Loucy (cell line): ENCODE results near the gene TEX55.
A peak's percentile ranks its signal among the peaks of the same experiment; 100 is the strongest.
"Not testable (repeated sequence)": the region's sequence is repeated elsewhere in the genome, so short reads cannot be mapped to it uniquely, and the experiment has no call there.

Source experiments
- H2AFZ ChIP-seq: fragments of 200-600 bp; sonication (generic); 2 replicates; pipeline ENCODE4 v1.6.0; 2016; ENCODE audit warnings: antibody characterized with exemption, mild to moderate bottlenecking, low read length, moderate library complexity
- H3F3A ChIP-seq: fragments of 200-600 bp; 2 replicates; pipeline ENCODE4 v1.6.0; 2016; ENCODE audit warnings: antibody characterized with exemption, low read depth, mild to moderate bottlenecking
- H3K27me3 ChIP-seq: fragments of 200-600 bp; sonication (generic); 2 replicates; pipeline ENCODE4 v1.6.1; 2014; ENCODE audit warnings: low read length, mild to moderate bottlenecking; ENCODE audit not compliant: insufficient read depth, poor library complexity, severe bottlenecking
- H3K36me3 ChIP-seq: fragments of 200-600 bp; sonication (generic); 2 replicates; pipeline ENCODE4 v1.6.1; 2016; ENCODE audit warnings: low read length; ENCODE audit not compliant: insufficient read depth
- H3K4me1 ChIP-seq: fragments of 200-600 bp; sonication (generic); 2 replicates; pipeline ENCODE4 v1.5.1; 2014; ENCODE audit warnings: low read length, mild to moderate bottlenecking; ENCODE audit not compliant: insufficient read depth, poor library complexity, severe bottlenecking
- H3K4me2 ChIP-seq: fragments of 200-600 bp; sonication (generic); 2 replicates; pipeline ENCODE4 v1.6.0; 2014; ENCODE audit warnings: antibody characterized with exemption, low read length, low read depth, mild to moderate bottlenecking; ENCODE audit not compliant: poor library complexity, severe bottlenecking
- H3K4me3 ChIP-seq: fragments of 200-600 bp; sonication (generic); 2 replicates; pipeline ENCODE4 v1.5.1; 2014; ENCODE audit warnings: low read length, mild to moderate bottlenecking, mixed read lengths; ENCODE audit not compliant: poor library complexity, severe bottlenecking
- H3K79me2 ChIP-seq: fragments of 200-600 bp; sonication (generic); 2 replicates; pipeline ENCODE4 v1.6.1; 2014; ENCODE audit warnings: low read length; ENCODE audit not compliant: insufficient read depth
- H3K9ac ChIP-seq: fragments of 200-600 bp; sonication (generic); 2 replicates; pipeline ENCODE4 v1.6.0; 2014; ENCODE audit warnings: mild to moderate bottlenecking, low read depth, low read length, moderate library complexity; ENCODE audit not compliant: poor library complexity, severe bottlenecking
- H3K9me2 ChIP-seq: fragments of 200-600 bp; sonication (generic); replicated peaks from 2 replicates; pipeline ENCODE4 v1.6.1; 2016; ENCODE audit warnings: low read depth, low read length, mixed read lengths
- H3K9me3 ChIP-seq: fragments of 200-600 bp; sonication (generic); 2 replicates; pipeline ENCODE4 v1.6.1; 2014; ENCODE audit warnings: mild to moderate bottlenecking, antibody characterized with exemption, low read length, low read depth; ENCODE audit not compliant: insufficient read depth
- H4K20me1 ChIP-seq: fragments of 200-600 bp; sonication (generic); 2 replicates; pipeline ENCODE4 v1.6.0; 2014; ENCODE audit warnings: antibody characterized with exemption, low read length, mild to moderate bottlenecking; ENCODE audit not compliant: insufficient read depth, poor library complexity, severe bottlenecking
- CTCF ChIP-seq: fragments of 200-600 bp; sonication (generic); conservative IDR thresholded peaks from 2 replicates; pipeline ENCODE4 v1.5.1; 2014; ENCODE audit warnings: mild to moderate bottlenecking, antibody characterized with exemption, low read length
- EZH2phosphoT487 ChIP-seq: fragments of 200-600 bp; IDR thresholded peaks from 2 replicates; pipeline ENCODE4 v1.6.1; 2018; ENCODE audit warnings: antibody characterized with exemption, mild to moderate bottlenecking, moderate library complexity, borderline replicate concordance

Gene TEX55

GRCh38 chr3:119139360-119139759 is 6.6 kb upstream of the TEX55 start:
- not testable (repeated sequence) for H3K9me2 ChIP-seq, H4K20me1 ChIP-seq, H3K36me3 ChIP-seq, H3K79me2 ChIP-seq, H3F3A ChIP-seq, H3K27me3 ChIP-seq, H3K9ac ChIP-seq, H3K4me3 ChIP-seq, H3K4me2 ChIP-seq, H3K4me1 ChIP-seq, H2AFZ ChIP-seq, H3K9me3 ChIP-seq

- no peaks in the 10 kb centered on the region for H3K9me2 ChIP-seq
- no peak for TF ChIP-seq CTCF
- no peak for TF ChIP-seq EZH2phosphoT487
- no peak overlapping the region for H3K4me2 ChIP-seq
- H3F3A ChIP-seq = no peaks in the 10 kb centered on the region
- no peak overlapping the region for H3K9ac ChIP-seq
- no peaks in the 10 kb centered on the region for H3K9me3 ChIP-seq
- H3K4me3 ChIP-seq = no peak overlapping the region
- no peaks in the 10 kb centered on the region for H3K79me2 ChIP-seq
- H4K20me1 ChIP-seq = no peaks in the 10 kb centered on the region
- H3K27me3 ChIP-seq = no peaks in the 10 kb centered on the region
- no peaks in the 10 kb centered on the region for H3K36me3 ChIP-seq
- no peak overlapping the region for H2AFZ ChIP-seq
- H3K4me1 ChIP-seq = no peaks in the 10 kb centered on the region
These were observed 5.5 kb upstream of the TEX55 start for GRCh38 chr3:119140466-119140865.

- no peaks in the 10 kb centered on the region for H4K20me1 ChIP-seq
- no peak overlapping the region for H3K4me3 ChIP-seq
- H3K27me3 ChIP-seq = no peaks in the 10 kb centered on the region
- TF ChIP-seq EZH2phosphoT487 = no peak
- TF ChIP-seq CTCF = no peak
- no peaks in the 10 kb centered on the region for H3K36me3 ChIP-seq
- no peaks in the 10 kb centered on the region for H3K9me3 ChIP-seq
- no peaks in the 10 kb centered on the region for H3K79me2 ChIP-seq
- no peaks in the 10 kb centered on the region for H3K4me1 ChIP-seq
- no peaks in the 10 kb centered on the region for H3F3A ChIP-seq
- H3K9me2 ChIP-seq = no peaks in the 10 kb centered on the region
- H3K4me2 ChIP-seq = no peak overlapping the region
- H2AFZ ChIP-seq = 0 out of 2 replicates have a peak overlapping the region, but pooled peaks have one; percentile 67
- no peak overlapping the region for H3K9ac ChIP-seq
These were observed 851 bp upstream of the TEX55 start for GRCh38 chr3:119145128-119145499.

- no peak overlapping the region for H3K4me2 ChIP-seq
- H3K4me1 ChIP-seq = no peaks in the 10 kb centered on the region
- TF ChIP-seq CTCF (no peak), EZH2phosphoT487 (no peak)
- H3K4me3 ChIP-seq = no peak overlapping the region
- H3F3A ChIP-seq = no peaks in the 10 kb centered on the region
- H3K9me3 ChIP-seq = no peaks in the 10 kb centered on the region
- no peaks in the 10 kb centered on the region for H4K20me1 ChIP-seq
- no peak overlapping the region for H2AFZ ChIP-seq
- no peak overlapping the region for H3K9ac ChIP-seq
- H3K79me2 ChIP-seq = no peaks in the 10 kb centered on the region
- H3K36me3 ChIP-seq = no peaks in the 10 kb centered on the region
- H3K27me3 ChIP-seq = no peaks in the 10 kb centered on the region
- no peaks in the 10 kb centered on the region for H3K9me2 ChIP-seq
These were observed 812 bp downstream of the TEX55 start for GRCh38 chr3:119146578-119147375.
